Ovary (tissue), 3 donors: ENCODE measurements around the gene ARHGAP40.

Source experiments
- CTCF ChIP-seq, 3 donors: fragments of 450-650 bp in 2 of 3; fragments of 200-600 bp in 1 of 3; IDR thresholded peaks; one replicate each; pipeline versions ENCODE4 v1.5.1 to v1.8.0; 2016 to 2022; ENCODE audit warnings: antibody characterized with exemption in 3 of 3, mild to moderate bottlenecking in 1 of 3
- EP300 ChIP-seq: sonication (generic); formaldehyde crosslinking; IDR thresholded peaks from one replicate; pipeline ENCODE4 v1.6.1; 2017; ENCODE audit warnings: antibody characterized with exemption
- POLR2A ChIP-seq: fragments of 450-650 bp; IDR thresholded peaks from one replicate; pipeline ENCODE4 v1.6.1; 2017; ENCODE audit warnings: antibody characterized with exemption, mild to moderate bottlenecking, moderate library complexity
- donor health status: DM: no; HTN: no; CAD: no.

GRCh38 chr20:38602185-38602581 is 574 bp downstream of the ARHGAP40 start:
- TF ChIP-seq CTCF (IDR thresholded peaks at IDR 0.05) = no peak
- no peak for TF ChIP-seq POLR2A
- TF ChIP-seq EP300 = no peak
